ENCODE results near the gene RHOV. TPM values are rescaled to one million over a fixed set of nuclear protein-coding genes. Genes with fewer than 3 reads are reported as not detected.

The RHOV gene
- polyA plus RNA-seq, 1 of the 3 experiments (the other 2 are of a cell fraction), result 0.62 TPM

GRCh38 chr15:40844696-40845030, 29.4 kb downstream of the RHOV start:
- no peak for DNase-seq
- ChIA-PET POLR2A (no interaction called here), CTCF (interaction anchor here (0.8 to 8.5 kb wide), 6 partner anchors 13 to 98 kb away, joined by 3 to 120 read pairs (median 8); partner anchors contain the start of genes RHOV and VPS18)
- Histone ChIP-seq H3K79me2 (ENCODE audit: insufficient read depth) (no peaks in the 10 kb centered on the region), H3K36me3 (replicated peaks in 1 of 2; ENCODE audit: control insufficient read depth in 1 of 2, insufficient read depth in 2 of 2, low read length in 1 of 2) (no peaks in the 10 kb centered on the region), H3K4me2 (peak overlapping the region; percentile 65; the same call in 1 of the 2 replicates), H3K9ac (no peak overlapping the region), H3K27ac (ENCODE audit: low read depth in 2 of 2, low read length in 1 of 2) (no peak overlapping the region), H3K9me3 (no peaks in the 10 kb centered on the region), H3F3A (replicated peaks; ENCODE audit: insufficient read depth) (peaks cover 3% of the 10 kb centered on the region), H3K9me2 (no peaks in the 10 kb centered on the region), H3K4me1 (ENCODE audit: control insufficient read depth in 1 of 2, insufficient read depth in 2 of 2, low read depth in 1 of 2, low read length in 1 of 2) (peaks cover 0 to 17% of the 10 kb centered on the region in 2 experiments; a peak in 1 of 4 replicates), H2AFZ (ENCODE audit: low read depth) (peak overlapping the region; percentile 40; the same call in 1 of the 2 replicates), H3K27me3 (ENCODE audit: insufficient read depth) (peaks cover 9% of the 10 kb centered on the region; the same call in 1 of the 2 replicates), H3K4me3 (ENCODE audit: low read depth in 2 of 2, low read length in 1 of 2) (peak overlapping the region in 1 of 2 experiments; percentile 44; a peak in 2 of 4 replicates), H4K20me1 (ENCODE audit: insufficient read depth) (no peaks in the 10 kb centered on the region)
- WGBS (ENCODE audit: low lambda C conversion rate), result 33% methylated on average over 14 of the region's 28 CpGs
- no peak for TF ChIP-seq PBX3 (IDR thresholded peaks at IDR 0.05)
- no peak for TF ChIP-seq JUND (IDR thresholded peaks at IDR 0.05)

GRCh38 chr15:40843885-40844695, 29.9 kb downstream of the RHOV start, which contains the start of gene SPINT1:
Gene SPINT1 (plus strand): TSS chr15:40844048. CDS start chr15:40844555, 507 bp downstream.
- TF ChIP-seq FOSL2 (IDR thresholded peaks at IDR 0.05; ENCODE audit: borderline replicate concordance, low read depth) (no peak), NRF1 (IDR thresholded peaks at IDR 0.05; ENCODE audit: low read depth, low read length) (no peak), CTCF (IDR thresholded peaks at IDR 0.05) (no peak)
- no peak within 1 kb of the TSS for H3K9ac ChIP-seq
- peak within 1 kb of the TSS; percentile 65 for H3K4me2 ChIP-seq
- CTCF ChIA-PET, result interaction anchor here (0.8 to 8.5 kb wide), 7 partner anchors 13 to 98 kb away, joined by 3 to 120 read pairs (median 7); partner anchors contain the start of genes RHOV and VPS18
- peaks cover 3% of the 10 kb centered on the region for H3F3A ChIP-seq (replicated peaks; ENCODE audit: insufficient read depth)
- no peaks in the 10 kb centered on the region for H3K36me3 ChIP-seq (replicated peaks in 1 of 2; ENCODE audit: control insufficient read depth in 1 of 2, insufficient read depth in 2 of 2, low read length in 1 of 2)
- H3K27ac ChIP-seq (ENCODE audit: low read depth in 2 of 2, low read length in 1 of 2), result no peak within 1 kb of the TSS
- H3K9me3 ChIP-seq, result no peaks in the 10 kb centered on the region
- POLR2A ChIA-PET, result no interaction called here
- H3K4me3 ChIP-seq (ENCODE audit: low read depth in 2 of 2, low read length in 1 of 2), result peak within 1 kb of the TSS; percentile 44; a peak in 3 of 4 replicates
- peak; percentile 74 for DNase-seq
- no peaks in the 10 kb centered on the region for H3K9me2 ChIP-seq
- no CpG with 5 or more reads among the region's 89 CpGs for WGBS (ENCODE audit: low lambda C conversion rate)
- H2AFZ ChIP-seq (ENCODE audit: low read depth), result peak within 1 kb of the TSS; percentile 40; the same call in 1 of the 2 replicates
- peaks cover 0 to 17% of the 10 kb centered on the region in 2 experiments; a peak in 1 of 4 replicates for H3K4me1 ChIP-seq (ENCODE audit: control insufficient read depth in 1 of 2, insufficient read depth in 2 of 2, low read depth in 1 of 2, low read length in 1 of 2)
- H4K20me1 ChIP-seq (ENCODE audit: insufficient read depth), result no peaks in the 10 kb centered on the region
- peaks cover 9% of the 10 kb centered on the region; the same call in 1 of the 2 replicates for H3K27me3 ChIP-seq (ENCODE audit: insufficient read depth)
- H3K79me2 ChIP-seq (ENCODE audit: insufficient read depth), result no peaks in the 10 kb centered on the region

Measured in SK-N-SH (cell line).